ENCODE data around the gene PLEKHM1.

The PLEKHM1 gene

GRCh38 chr17:45395569-45396415, 94.7 kb downstream of the PLEKHM1 start:
- DNase-seq: no peak

- DNase-seq: peak; percentile 24 to 36
Observed at GRCh38 chr17:45394913-45395568, 95.5 kb downstream of the PLEKHM1 start.

GRCh38 chr17:45394564-45394912, 96.0 kb downstream of the PLEKHM1 start:
- DNase-seq: no peak

- no peak for DNase-seq
Observed at GRCh38 chr17:45394091-45394490, 96.4 kb downstream of the PLEKHM1 start.

GRCh38 chr17:45393411-45393810, 97.1 kb downstream of the PLEKHM1 start:
- DNase-seq: no peak

GRCh38 chr17:45391918-45392317, 98.6 kb downstream of the PLEKHM1 start:
- no peak for DNase-seq

GRCh38 chr17:45391291-45391690, 99.2 kb downstream of the PLEKHM1 start:
- DNase-seq: no peak

GRCh38 chr17:45389354-45389753, 101.2 kb downstream of the PLEKHM1 start:
- no peak for DNase-seq

GRCh38 chr17:45388604-45389325, 101.8 kb downstream of the PLEKHM1 start:
- DNase-seq: no peak

GRCh38 chr17:45387739-45388138, 102.8 kb downstream of the PLEKHM1 start:
- no peak for DNase-seq

- DNase-seq: no peak
Observed at GRCh38 chr17:45386178-45386577, 104.3 kb downstream of the PLEKHM1 start.
